ENCODE measurements around the gene CHAC1.

- TF ChIP-seq, protein P1, sequence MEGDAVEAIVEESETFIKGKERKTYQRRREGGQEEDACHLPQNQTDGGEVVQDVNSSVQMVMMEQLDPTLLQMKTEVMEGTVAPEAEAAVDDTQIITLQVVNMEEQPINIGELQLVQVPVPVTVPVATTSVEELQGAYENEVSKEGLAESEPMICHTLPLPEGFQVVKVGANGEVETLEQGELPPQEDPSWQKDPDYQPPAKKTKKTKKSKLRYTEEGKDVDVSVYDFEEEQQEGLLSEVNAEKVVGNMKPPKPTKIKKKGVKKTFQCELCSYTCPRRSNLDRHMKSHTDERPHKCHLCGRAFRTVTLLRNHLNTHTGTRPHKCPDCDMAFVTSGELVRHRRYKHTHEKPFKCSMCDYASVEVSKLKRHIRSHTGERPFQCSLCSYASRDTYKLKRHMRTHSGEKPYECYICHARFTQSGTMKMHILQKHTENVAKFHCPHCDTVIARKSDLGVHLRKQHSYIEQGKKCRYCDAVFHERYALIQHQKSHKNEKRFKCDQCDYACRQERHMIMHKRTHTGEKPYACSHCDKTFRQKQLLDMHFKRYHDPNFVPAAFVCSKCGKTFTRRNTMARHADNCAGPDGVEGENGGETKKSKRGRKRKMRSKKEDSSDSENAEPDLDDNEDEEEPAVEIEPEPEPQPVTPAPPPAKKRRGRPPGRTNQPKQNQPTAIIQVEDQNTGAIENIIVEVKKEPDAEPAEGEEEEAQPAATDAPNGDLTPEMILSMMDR (conservative IDR thresholded peaks at IDR 0.05 in 1 of 2, IDR thresholded peaks at IDR 0.05 in 1 of 2; ENCODE audit: low read depth in 1 of 2, low read length in 2 of 2) = no peak
- TF ChIP-seq EZH2 (IDR thresholded peaks at IDR 0.05; ENCODE audit: low read length, missing control alignments) = no peak
Measured at GRCh38 chr15:40923551-40923950, 29.7 kb upstream of the CHAC1 start.

Measured in fibroblast of lung (primary cell).